ENCODE measurements around the gene PPIP5K2.
A peak's percentile ranks its signal among the peaks of the same experiment; 100 is the strongest.

PPIP5K2 gene

GRCh38 chr5:103223031-103223955 lies 103.2 kb downstream of the PPIP5K2 start:
- H3K27me3 ChIP-seq (ENCODE audit: control insufficient read depth, low read length): peaks cover 9% of the 10 kb centered on the region
- no peaks in the 10 kb centered on the region for H4K20me1 ChIP-seq (ENCODE audit: control insufficient read depth, insufficient read depth, low read depth, low read length)
- H3K27ac ChIP-seq (ENCODE audit: low read depth, low read length): no peak overlapping the region
- no peaks in the 10 kb centered on the region for H3K36me3 ChIP-seq (ENCODE audit: control insufficient read depth, low read length)
- no peak overlapping the region for H3K4me2 ChIP-seq (ENCODE audit: low read length)
- H3K4me3 ChIP-seq (ENCODE audit: low read length): no peak overlapping the region
- TF ChIP-seq EZH2phosphoT487 (IDR thresholded peaks at IDR 0.05; ENCODE audit: borderline replicate concordance, low read length) (no peak), CTCF (IDR thresholded peaks at IDR 0.05; ENCODE audit: low read depth, low read length, poor library complexity, severe bottlenecking) (no peak)
- no peaks in the 10 kb centered on the region for H3F3A ChIP-seq (ENCODE audit: control insufficient read depth, insufficient read depth)
- no peaks in the 10 kb centered on the region for H3K79me2 ChIP-seq (ENCODE audit: control insufficient read depth, low read length)
- no peaks in the 10 kb centered on the region for H3K4me1 ChIP-seq (ENCODE audit: control insufficient read depth, low read length)
- no peaks in the 10 kb centered on the region for H3K9me3 ChIP-seq (ENCODE audit: control insufficient read depth, insufficient read depth, low read length)
- H3K9me2 ChIP-seq (replicated peaks; ENCODE audit: control insufficient read depth, low read length): no peaks in the 10 kb centered on the region

- H3K27ac ChIP-seq (ENCODE audit: low read depth, low read length): no peak overlapping the region
- no peaks in the 10 kb centered on the region for H3K9me2 ChIP-seq (replicated peaks; ENCODE audit: control insufficient read depth, low read length)
- H4K20me1 ChIP-seq (ENCODE audit: control insufficient read depth, insufficient read depth, low read depth, low read length): no peaks in the 10 kb centered on the region
- peak overlapping the region; percentile 37 for H3K4me2 ChIP-seq (ENCODE audit: low read length)
- no peaks in the 10 kb centered on the region for H3K79me2 ChIP-seq (ENCODE audit: control insufficient read depth, low read length)
- peaks cover 9% of the 10 kb centered on the region for H3K27me3 ChIP-seq (ENCODE audit: control insufficient read depth, low read length)
- H3K4me3 ChIP-seq (ENCODE audit: low read length): no peak overlapping the region
- no peaks in the 10 kb centered on the region for H3K4me1 ChIP-seq (ENCODE audit: control insufficient read depth, low read length)
- TF ChIP-seq EZH2phosphoT487 (IDR thresholded peaks at IDR 0.05; ENCODE audit: borderline replicate concordance, low read length) (no peak), CTCF (IDR thresholded peaks at IDR 0.05; ENCODE audit: low read depth, low read length, poor library complexity, severe bottlenecking) (peak; percentile 71)
- no peaks in the 10 kb centered on the region for H3K9me3 ChIP-seq (ENCODE audit: control insufficient read depth, insufficient read depth, low read length)
- no peaks in the 10 kb centered on the region for H3F3A ChIP-seq (ENCODE audit: control insufficient read depth, insufficient read depth)
- no peaks in the 10 kb centered on the region for H3K36me3 ChIP-seq (ENCODE audit: control insufficient read depth, low read length)
Observed at GRCh38 chr5:103224118-103224893, 104.2 kb downstream of the PPIP5K2 start.

GRCh38 chr5:103224894-103225246 lies 104.8 kb downstream of the PPIP5K2 start:
- Histone ChIP-seq H3K4me3 (ENCODE audit: low read length) (no peak overlapping the region), H3K36me3 (ENCODE audit: control insufficient read depth, low read length) (no peaks in the 10 kb centered on the region), H3F3A (ENCODE audit: control insufficient read depth, insufficient read depth) (no peaks in the 10 kb centered on the region), H3K79me2 (ENCODE audit: control insufficient read depth, low read length) (no peaks in the 10 kb centered on the region), H3K9me3 (ENCODE audit: control insufficient read depth, insufficient read depth, low read length) (no peaks in the 10 kb centered on the region), H3K27ac (ENCODE audit: low read depth, low read length) (no peak overlapping the region), H3K4me2 (ENCODE audit: low read length) (no peak overlapping the region), H3K27me3 (ENCODE audit: control insufficient read depth, low read length) (peaks cover 9% of the 10 kb centered on the region), H4K20me1 (ENCODE audit: control insufficient read depth, insufficient read depth, low read depth, low read length) (no peaks in the 10 kb centered on the region), H3K9me2 (replicated peaks; ENCODE audit: control insufficient read depth, low read length) (no peaks in the 10 kb centered on the region), H3K4me1 (ENCODE audit: control insufficient read depth, low read length) (no peaks in the 10 kb centered on the region)
- no peak for TF ChIP-seq EZH2phosphoT487 (IDR thresholded peaks at IDR 0.05; ENCODE audit: borderline replicate concordance, low read length)
- no peak for TF ChIP-seq CTCF (IDR thresholded peaks at IDR 0.05; ENCODE audit: low read depth, low read length, poor library complexity, severe bottlenecking)
